GM18505 (cell line): Measurements from ENCODE around the gene ZNF575.
"Not testable (repeated sequence)": the region's sequence is repeated elsewhere in the genome, so short reads cannot be mapped to it uniquely, and the experiment has no call there.

ENCODE experiments used
- ATAC-seq: cut with Tn5 transposase; IDR thresholded peaks from one replicate; pipeline ENCODE4 v1.9.1; 2021; ENCODE audit not compliant: unreplicated experiment
- POLR2A ChIP-seq: IDR thresholded peaks from 4 replicates; pipeline ENCODE4 v1.6.1; 2011; ENCODE audit warnings: borderline replicate concordance; ENCODE audit not compliant: insufficient read depth, insufficient read length; ENCODE audit errors: extremely low read depth

Gene ZNF575

DNA sequence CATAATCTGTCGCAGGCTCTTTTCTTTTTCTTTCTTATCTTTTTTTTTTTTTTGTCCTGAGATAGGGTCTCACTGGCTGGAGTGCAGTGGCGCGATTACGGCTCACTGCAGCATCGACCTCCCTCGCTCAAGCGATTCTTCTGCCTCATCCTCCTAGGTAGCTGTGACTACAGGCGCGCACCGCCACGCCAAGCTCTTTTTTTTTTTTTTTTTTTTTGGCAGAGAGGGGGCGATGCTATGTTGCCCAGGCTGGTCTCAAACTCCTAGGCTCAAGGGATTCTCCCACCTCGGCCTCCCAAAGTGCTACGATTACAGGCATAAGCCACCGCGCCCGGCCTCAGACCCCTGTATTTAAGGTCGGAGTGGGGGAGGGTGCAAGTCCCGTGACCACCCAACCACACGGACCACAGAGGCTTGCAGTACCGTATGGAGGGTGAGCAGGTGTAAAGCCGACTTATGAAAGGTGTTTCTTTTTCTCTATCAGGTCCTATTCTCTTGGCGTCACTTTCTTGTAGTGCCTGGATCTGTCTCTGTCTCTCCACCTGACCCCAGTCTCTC is 30.5 kb upstream of the ZNF575 start:
- TF ChIP-seq POLR2A = no peak

DNA sequence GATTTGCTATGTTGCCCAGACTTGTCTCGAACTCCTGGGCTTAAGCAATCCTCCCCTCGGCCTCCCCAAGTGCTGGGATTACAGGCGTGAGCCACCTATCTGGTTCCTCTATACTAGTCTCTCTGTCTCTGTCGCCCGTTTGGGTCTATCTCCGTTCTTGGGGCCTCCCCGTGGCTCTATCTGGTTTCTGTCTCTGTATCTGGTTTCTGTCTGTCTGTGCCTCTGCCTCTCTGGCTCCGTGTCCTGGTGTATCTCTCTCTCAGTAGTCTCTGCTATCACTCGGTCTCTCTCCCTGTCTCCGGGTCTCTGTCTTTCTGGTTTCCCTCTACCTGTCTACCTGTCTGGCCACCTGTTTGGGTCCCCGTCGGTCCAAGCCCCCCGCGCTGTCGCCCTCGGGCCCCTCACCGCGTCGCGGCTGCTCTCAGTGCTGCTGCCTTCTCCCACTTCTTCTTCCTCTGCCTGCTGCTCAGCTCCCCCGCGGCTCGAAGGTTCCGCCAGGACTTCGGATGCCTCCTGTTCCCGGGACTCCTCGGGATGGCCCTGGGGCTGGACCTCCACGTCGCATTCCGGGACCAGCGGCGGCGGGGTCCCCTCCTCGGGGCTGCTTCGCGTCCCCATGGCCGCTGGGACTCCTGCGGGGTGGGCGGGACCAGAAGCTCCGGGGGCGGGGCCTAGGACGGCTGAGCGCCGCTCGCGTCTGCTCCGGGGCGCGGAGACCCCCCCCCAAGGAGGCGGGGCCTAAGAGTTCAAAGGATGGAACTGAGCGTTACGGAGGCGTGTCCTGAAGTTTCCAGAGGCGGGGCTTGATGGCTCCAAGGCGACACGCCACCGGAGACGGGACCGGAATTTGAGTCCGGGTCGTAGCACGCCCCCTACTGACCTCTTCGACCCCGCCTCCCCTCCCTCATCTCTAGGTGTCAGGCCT is 29.2 kb upstream of the ZNF575 start:
- TF ChIP-seq POLR2A = peak; percentile 52
- peak; percentile 84 for ATAC-seq

More for the DNA sequence above, 30.5 kb upstream of the ZNF575 start:
- ATAC-seq = no peak

DNA sequence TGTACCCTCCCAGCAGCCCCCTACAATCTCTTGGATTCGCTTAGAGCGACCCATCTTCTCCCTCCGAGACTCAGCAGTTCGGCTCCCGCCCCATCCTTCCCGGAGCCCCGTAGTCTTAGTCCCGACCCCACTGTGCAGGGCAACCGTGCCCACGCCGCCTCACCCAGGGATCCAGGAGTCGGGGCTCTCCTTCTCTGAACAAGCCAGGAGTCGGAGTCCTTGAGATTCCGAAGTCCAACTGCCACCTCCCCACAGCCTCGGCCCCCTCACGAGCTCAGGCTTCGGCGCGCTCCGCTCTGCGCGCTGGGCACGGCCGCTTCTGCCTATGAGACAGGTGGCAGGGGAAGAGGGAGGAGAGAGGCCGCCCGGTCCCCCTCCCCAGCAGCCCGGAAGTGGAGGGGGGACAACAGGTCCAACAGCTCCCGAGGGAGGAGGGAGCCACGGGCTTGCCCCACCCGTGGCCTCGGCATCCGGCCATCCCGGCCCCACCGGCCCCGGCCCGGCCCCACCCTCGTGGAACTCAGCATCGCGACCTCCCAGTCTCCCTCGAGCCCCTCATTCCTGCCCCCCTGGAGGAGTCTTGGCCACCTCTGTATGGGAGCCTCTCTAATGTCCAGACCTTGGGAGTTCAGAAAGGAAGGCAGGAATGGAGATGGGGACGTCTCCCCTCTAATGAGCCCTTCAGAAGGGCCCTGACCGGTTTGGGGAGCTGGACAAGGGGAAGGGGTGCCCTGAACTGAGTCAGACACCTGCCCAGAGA is 28.4 kb upstream of the ZNF575 start, which contains the start of gene PHLDB3:
Gene PHLDB3, minus strand, starts transcription at position 321 of the 760 bp plus-strand sequence. CDS start 628 bp downstream, outside the sequence.
- TF ChIP-seq POLR2A = peak; percentile 4
- peak; percentile 7 for ATAC-seq

DNA sequence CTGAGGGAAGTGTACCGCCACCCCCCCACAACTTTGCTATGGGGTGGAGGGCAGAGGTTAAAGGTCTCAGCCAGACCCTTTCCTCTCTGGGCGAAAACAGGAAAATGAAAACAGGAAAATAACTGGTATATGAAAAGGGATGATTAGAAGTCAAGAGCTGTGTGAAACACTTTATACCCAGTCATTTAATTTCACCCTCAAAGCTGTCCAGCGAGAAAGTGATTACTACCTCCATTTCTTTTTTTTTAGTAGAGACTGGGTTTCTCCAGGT is 27.9 kb upstream of the ZNF575 start:
- no peak for ATAC-seq
- no peak for TF ChIP-seq POLR2A

GRCh38 chr19:43505941-43506340 is 27.0 kb upstream of the ZNF575 start:
- no peak for TF ChIP-seq POLR2A
- no peak for ATAC-seq

DNA sequence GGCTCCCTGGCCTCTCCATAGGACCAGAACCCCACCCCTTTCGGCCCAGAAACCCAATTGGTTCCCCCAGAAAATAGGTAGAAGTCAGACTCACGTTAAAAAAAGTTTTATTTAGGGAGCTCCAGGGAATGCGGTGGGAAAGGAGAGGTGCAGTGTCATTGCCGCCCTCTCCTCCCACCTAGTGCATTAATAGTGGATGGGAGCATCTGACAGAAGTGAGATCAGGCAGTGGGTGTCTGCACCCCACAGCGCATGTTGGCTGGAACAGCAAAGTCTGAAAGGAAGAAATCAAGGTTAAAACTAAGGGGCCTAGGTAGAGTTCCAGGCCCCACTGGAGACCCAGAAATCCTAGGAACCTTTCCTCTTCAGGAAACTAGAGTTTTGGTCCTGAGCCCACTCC is 26.4 kb upstream of the ZNF575 start:
- TF ChIP-seq POLR2A = no peak
- ATAC-seq = no peak

- ATAC-seq = no peak
- TF ChIP-seq POLR2A = no peak
These were observed 25.1 kb upstream of the ZNF575 start for GRCh38 chr19:43507880-43508279.

GRCh38 chr19:43510713-43511112 is 22.3 kb upstream of the ZNF575 start:
- no peak for ATAC-seq
- no peak for TF ChIP-seq POLR2A

DNA sequence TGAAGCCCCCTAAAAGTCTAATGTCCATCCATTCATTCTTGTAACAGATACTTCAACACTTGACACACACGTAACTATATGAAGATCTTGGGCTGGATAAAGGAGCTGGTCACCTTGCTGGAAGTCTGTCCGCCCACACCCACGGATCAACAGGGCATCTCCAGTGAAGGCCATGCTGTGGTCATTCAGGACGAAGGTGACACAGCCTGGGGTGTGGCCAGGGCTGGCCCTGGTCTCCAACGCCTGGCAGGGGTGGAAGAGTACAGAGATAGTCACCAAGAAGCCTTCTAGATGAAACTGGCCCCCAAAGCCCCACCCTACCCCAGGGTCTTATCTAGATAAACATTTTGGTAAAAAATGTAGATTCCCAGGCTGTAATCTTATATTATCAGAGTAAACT is 21.7 kb upstream of the ZNF575 start:
- TF ChIP-seq POLR2A = no peak
- ATAC-seq = no peak

- ATAC-seq = not testable (repeated sequence)
These were observed 20.6 kb upstream of the ZNF575 start for GRCh38 chr19:43512399-43512798.

- no peak for ATAC-seq
- no peak for TF ChIP-seq POLR2A
These were observed 14.9 kb upstream of the ZNF575 start for GRCh38 chr19:43518051-43518450.

DNA sequence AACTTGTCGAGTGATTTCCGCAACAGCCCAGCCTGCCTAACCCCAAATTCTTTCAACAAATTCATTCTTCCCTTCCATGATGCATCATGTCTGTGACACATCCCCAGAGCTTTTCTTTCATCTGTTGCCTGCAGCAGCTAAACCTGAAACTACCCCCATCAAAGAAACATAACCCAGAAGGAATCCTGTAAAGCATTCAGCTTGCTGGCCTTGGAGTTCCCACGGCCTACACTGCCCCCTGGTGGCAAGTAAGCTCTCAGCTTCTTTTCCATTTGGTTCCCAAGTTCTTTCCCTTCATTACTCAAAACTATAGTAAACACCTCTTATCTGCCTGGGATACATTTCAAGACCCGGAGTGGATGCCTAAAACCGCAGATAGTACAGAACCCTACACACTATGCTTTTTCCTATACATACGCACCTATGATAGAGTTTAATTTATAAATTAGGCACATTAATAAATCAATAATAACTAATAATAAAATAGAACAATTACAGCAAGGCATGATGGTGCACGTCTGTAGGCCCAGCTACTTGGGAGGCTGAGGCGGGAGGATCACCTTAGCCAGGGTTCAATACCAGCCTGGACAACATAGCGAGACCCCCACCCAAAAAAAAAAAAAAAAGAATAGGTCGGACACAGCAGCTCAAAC is 13.4 kb upstream of the ZNF575 start:
- no peak for ATAC-seq
- no peak for TF ChIP-seq POLR2A

GRCh38 chr19:43522929-43523328 is 10.1 kb upstream of the ZNF575 start:
- no peak for TF ChIP-seq POLR2A
- no peak for ATAC-seq

GRCh38 chr19:43523696-43524095 is 9.3 kb upstream of the ZNF575 start:
- ATAC-seq = not testable (repeated sequence)
